HepG2 (cell line): ENCODE data around the gene EVC. TPM values are rescaled to one million over a fixed set of nuclear protein-coding genes. Genes with fewer than 3 reads are reported as not detected.

Source experiments
- EHMT2 ChIP-seq: fragments of 200-600 bp; sonication (generic); IDR thresholded peaks from 2 replicates; pipeline ENCODE4 v1.7.0; 2017; ENCODE audit warnings: antibody characterized with exemption, low read depth, low read length, borderline replicate concordance
- HNRNPH1 ChIP-seq: fragments of 200-400 bp; formaldehyde crosslinking; optimal IDR thresholded peaks from 2 replicates; pipeline ENCODE3; 2017; ENCODE audit warnings: mild to moderate bottlenecking, low read depth, low read length
- KLF11 ChIP-seq: IDR thresholded peaks from 2 replicates; pipeline ENCODE4 v1.6.1; 2016; ENCODE audit warnings: missing compliant biosample characterization
- MLLT10 ChIP-seq: sonication (generic); formaldehyde crosslinking; IDR thresholded peaks from 2 replicates; pipeline ENCODE4 v1.4.0; 2020; ENCODE audit warnings: missing genetic modification reagents
- MXD1 ChIP-seq: sonication (generic); formaldehyde crosslinking; IDR thresholded peaks from 2 replicates; pipeline ENCODE4 v1.4.0; 2020; ENCODE audit warnings: mild to moderate bottlenecking, missing genetic modification reagents
- NR2F6 ChIP-seq, 2 experiments: IDR thresholded peaks; 2 replicates each; pipeline ENCODE4 v1.6.1; 2016; ENCODE audit warnings: antibody characterized with exemption in 1 of 2, mild to moderate bottlenecking in 1 of 2
- PRMT3 ChIP-seq: sonication (generic); formaldehyde crosslinking; IDR thresholded peaks from 2 replicates; pipeline ENCODE4 v1.8.1; 2022; ENCODE audit warnings: low read depth, mild to moderate bottlenecking, moderate library complexity, missing genetic modification reagents, borderline replicate concordance
- SPEN ChIP-seq: sonication (generic); formaldehyde crosslinking; IDR thresholded peaks from 2 replicates; pipeline ENCODE4 v1.5.1; 2020; ENCODE audit warnings: low read depth, mild to moderate bottlenecking, missing genetic modification reagents
- ZNF558 ChIP-seq: sonication (generic); formaldehyde crosslinking; IDR thresholded peaks from 2 replicates; pipeline ENCODE4 v1.9.0; 2022; ENCODE audit warnings: mild to moderate bottlenecking, missing genetic modification reagents, borderline replicate concordance
- ZNF816 ChIP-seq: sonication (generic); formaldehyde crosslinking; IDR thresholded peaks from 2 replicates; pipeline ENCODE4 v1.8.0; 2022; ENCODE audit warnings: missing genetic modification reagents, mild to moderate bottlenecking, borderline replicate concordance
- polyA plus RNA-seq, 8 experiments: library from polyadenylated mRNA; depleted of rRNA in 3 of 8; stranded (reverse) in 7 of 8; unstranded in 1 of 8; fragments of >200 nt; fragmentation: Illumina TruSeq in 4 of 8; extraction: Trizol in 4 of 8; gene quantifications; 2 replicates each; pipeline versions ENCODE4 v1.2.1 to v1.2.3, GENCODE V29; 2011 to 2016; ENCODE audit warnings: low read depth in 4 of 8, missing spikeins in 1 of 8, mixed read lengths in 1 of 8; ENCODE audit not compliant: insufficient read depth in 1 of 8
- total RNA-seq, 5 experiments: library from RNA; depleted of rRNA; stranded (reverse); fragments of >200 nt; fragmentation: Illumina TruSeq; extraction: Trizol; gene quantifications; 2 replicates each; pipeline ENCODE4 v1.2.3, GENCODE V29; 2016; ENCODE audit warnings: low read depth in 1 of 5
- TF ChIP-seq, protein P1 (sequence below): sonication (generic); formaldehyde crosslinking; IDR thresholded peaks from one replicate; pipeline ENCODE4 v1.5.1; 2020; ENCODE audit warnings: mild to moderate bottlenecking, missing genetic modification reagents; ENCODE audit errors: not compliant biosample characterization
- TF ChIP-seq, protein P2 (sequence below): sonication (generic); formaldehyde crosslinking; IDR thresholded peaks from 2 replicates; pipeline ENCODE4 v1.5.1; 2020; ENCODE audit warnings: missing genetic modification reagents, mild to moderate bottlenecking, borderline replicate concordance

Gene EVC
- total and polyA plus RNA-seq, 2 of the 13 experiments (the other 11 are each of a cell fraction or from before 2014, with no cell fraction given): 3.1 to 4.9 TPM

- TF ChIP-seq, protein P1, sequence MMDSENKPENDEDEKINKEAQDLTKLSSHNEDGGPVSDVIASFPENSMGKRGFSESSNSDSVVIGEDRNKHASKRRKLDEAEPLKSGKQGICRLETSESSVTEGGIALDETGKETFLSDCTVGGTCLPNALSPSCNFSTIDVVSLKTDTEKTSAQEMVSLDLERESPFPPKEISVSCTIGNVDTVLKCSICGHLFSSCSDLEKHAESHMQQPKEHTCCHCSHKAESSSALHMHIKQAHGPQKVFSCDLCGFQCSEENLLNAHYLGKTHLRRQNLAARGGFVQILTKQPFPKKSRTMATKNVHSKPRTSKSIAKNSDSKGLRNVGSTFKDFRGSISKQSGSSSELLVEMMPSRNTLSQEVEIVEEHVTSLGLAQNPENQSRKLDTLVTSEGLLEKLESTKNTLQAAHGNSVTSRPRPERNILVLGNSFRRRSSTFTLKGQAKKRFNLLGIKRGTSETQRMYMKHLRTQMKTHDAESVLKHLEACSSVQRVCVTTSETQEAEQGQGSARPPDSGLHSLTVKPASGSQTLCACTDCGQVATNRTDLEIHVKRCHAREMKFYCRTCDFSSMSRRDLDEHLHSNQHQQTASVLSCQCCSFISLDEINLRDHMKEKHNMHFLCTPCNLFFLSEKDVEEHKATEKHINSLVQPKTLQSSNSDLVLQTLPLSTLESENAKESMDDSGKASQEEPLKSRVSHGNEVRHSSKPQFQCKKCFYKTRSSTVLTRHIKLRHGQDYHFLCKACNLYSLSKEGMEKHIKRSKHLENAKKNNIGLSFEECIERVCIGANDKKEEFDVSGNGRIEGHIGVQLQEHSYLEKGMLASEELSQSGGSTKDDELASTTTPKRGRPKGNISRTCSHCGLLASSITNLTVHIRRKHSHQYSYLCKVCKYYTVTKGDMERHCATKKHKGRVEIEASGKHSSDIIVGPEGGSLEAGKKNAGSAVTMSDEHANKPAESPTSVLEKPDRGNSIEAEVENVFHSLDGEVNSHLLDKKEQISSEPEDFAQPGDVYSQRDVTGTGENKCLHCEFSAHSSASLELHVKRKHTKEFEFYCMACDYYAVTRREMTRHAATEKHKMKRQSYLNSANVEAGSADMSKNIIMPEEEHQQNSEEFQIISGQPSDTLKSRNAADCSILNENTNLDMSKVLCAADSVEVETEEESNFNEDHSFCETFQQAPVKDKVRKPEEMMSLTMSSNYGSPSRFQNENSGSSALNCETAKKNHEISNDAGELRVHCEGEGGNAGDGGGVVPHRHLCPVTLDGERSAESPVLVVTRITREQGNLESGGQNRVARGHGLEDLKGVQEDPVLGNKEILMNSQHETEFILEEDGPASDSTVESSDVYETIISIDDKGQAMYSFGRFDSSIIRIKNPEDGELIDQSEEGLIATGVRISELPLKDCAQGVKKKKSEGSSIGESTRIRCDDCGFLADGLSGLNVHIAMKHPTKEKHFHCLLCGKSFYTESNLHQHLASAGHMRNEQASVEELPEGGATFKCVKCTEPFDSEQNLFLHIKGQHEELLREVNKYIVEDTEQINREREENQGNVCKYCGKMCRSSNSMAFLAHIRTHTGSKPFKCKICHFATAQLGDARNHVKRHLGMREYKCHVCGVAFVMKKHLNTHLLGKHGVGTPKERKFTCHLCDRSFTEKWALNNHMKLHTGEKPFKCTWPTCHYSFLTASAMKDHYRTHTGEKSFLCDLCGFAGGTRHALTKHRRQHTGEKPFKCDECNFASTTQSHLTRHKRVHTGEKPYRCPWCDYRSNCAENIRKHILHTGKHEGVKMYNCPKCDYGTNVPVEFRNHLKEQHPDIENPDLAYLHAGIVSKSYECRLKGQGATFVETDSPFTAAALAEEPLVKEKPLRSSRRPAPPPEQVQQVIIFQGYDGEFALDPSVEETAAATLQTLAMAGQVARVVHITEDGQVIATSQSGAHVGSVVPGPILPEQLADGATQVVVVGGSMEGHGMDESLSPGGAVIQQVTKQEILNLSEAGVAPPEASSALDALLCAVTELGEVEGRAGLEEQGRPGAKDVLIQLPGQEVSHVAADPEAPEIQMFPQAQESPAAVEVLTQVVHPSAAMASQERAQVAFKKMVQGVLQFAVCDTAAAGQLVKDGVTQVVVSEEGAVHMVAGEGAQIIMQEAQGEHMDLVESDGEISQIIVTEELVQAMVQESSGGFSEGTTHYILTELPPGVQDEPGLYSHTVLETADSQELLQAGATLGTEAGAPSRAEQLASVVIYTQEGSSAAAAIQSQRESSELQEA (CRISPR knock-in tag): no peak
- TF ChIP-seq NR2F6 (IDR thresholded peaks at IDR 0.05) (no peak), NR2F6 (CRISPR knock-in tag; IDR thresholded peaks at IDR 0.05) (no peak), EHMT2 (no peak), PRMT3 (CRISPR knock-in tag) (no peak), KLF11 (no peak), HNRNPH1 (no peak), ZNF558 (CRISPR knock-in tag) (no peak), ZNF816 (CRISPR knock-in tag) (no peak), SPEN (CRISPR knock-in tag) (no peak), MLLT10 (CRISPR knock-in tag) (no peak), MXD1 (CRISPR knock-in tag) (no peak)
- TF ChIP-seq, protein P2, sequence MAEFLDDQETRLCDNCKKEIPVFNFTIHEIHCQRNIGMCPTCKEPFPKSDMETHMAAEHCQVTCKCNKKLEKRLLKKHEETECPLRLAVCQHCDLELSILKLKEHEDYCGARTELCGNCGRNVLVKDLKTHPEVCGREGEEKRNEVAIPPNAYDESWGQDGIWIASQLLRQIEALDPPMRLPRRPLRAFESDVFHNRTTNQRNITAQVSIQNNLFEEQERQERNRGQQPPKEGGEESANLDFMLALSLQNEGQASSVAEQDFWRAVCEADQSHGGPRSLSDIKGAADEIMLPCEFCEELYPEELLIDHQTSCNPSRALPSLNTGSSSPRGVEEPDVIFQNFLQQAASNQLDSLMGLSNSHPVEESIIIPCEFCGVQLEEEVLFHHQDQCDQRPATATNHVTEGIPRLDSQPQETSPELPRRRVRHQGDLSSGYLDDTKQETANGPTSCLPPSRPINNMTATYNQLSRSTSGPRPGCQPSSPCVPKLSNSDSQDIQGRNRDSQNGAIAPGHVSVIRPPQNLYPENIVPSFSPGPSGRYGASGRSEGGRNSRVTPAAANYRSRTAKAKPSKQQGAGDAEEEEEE (CRISPR knock-in tag): no peak
These were observed 112.7 kb downstream of the EVC start (continued) for GRCh38 chr4:5823542-5824211.
